ENCODE data around the gene FDXR. TPM values are rescaled to one million over a fixed set of nuclear protein-coding genes. Genes with fewer than 3 reads are reported as not detected.

FDXR gene
- 74.3 and 79.2 TPM in 2 replicates for total RNA-seq

GRCh38 chr17:74872313-74873036, at the start of gene FDXR:
FDXR (minus strand) TSS chr17:74872994; CDS start chr17:74872944, 50 bp downstream.

GRCh38 chr17:74892974-74893911, 20.4 kb upstream of the FDXR start, which contains the start of gene FADS6:
FADS6 (minus strand) TSS chr17:74893633; CDS start chr17:74893595, 38 bp downstream.

GRCh38 chr17:74859459-74860228, 13.2 kb downstream of the FDXR start, which contains the start of gene GRIN2C:
GRIN2C (minus strand) TSS chr17:74859885; CDS start chr17:74855092, 4,793 bp downstream.

Other genes with a start within 250 kb of the FDXR start
- not detected in 2 replicates for gene CD300E, start 249.3 kb downstream of the FDXR start, total RNA-seq
- gene CD300LF, start 160.1 kb downstream of the FDXR start, total RNA-seq = not detected in 2 replicates
- 0.40 and 0.44 TPM in 2 replicates for gene RAB37, start 135.7 kb downstream of the FDXR start, total RNA-seq
- gene NHERF1, start 124.4 kb downstream of the FDXR start, total RNA-seq = 25.1 and 27.2 TPM in 2 replicates
- 15.7 and 22.2 TPM in 2 replicates for gene NAT9, start 96.6 kb downstream of the FDXR start, total RNA-seq
- gene GRIN2C, start 13.1 kb downstream of the FDXR start, total RNA-seq = not detected in 2 replicates
- gene FADS6, start 20.6 kb upstream of the FDXR start, total RNA-seq = not detected in 2 replicates
- not detected in 2 replicates for gene USH1G, start 50.3 kb upstream of the FDXR start, total RNA-seq
- not detected in 2 replicates for gene OTOP2, start 51.3 kb upstream of the FDXR start, total RNA-seq
- gene OTOP3, start 62.9 kb upstream of the FDXR start, total RNA-seq = not detected in 2 replicates
- 14.3 and 15.5 TPM in 2 replicates for gene HID1, start 99.8 kb upstream of the FDXR start, total RNA-seq
- 34.8 and 37.3 TPM in 2 replicates for gene CDR2L, start 114.6 kb upstream of the FDXR start, total RNA-seq
- gene MRPL58, start 139.7 kb upstream of the FDXR start, total RNA-seq = 85.4 and 109 TPM in 2 replicates
- 191 and 298 TPM in 2 replicates for gene ATP5PD, start 174.0 kb upstream of the FDXR start, total RNA-seq
- 15.0 and 19.5 TPM in 2 replicates for gene KCTD2, start 174.2 kb upstream of the FDXR start, total RNA-seq
- 4.7 and 6.0 TPM in 2 replicates for gene SLC16A5, start 215.0 kb upstream of the FDXR start, total RNA-seq
- gene ARMC7, start 237.0 kb upstream of the FDXR start, total RNA-seq = 6.3 and 7.8 TPM in 2 replicates